Breast epithelium (tissue), 4 donors: ENCODE data around the gene OR4F15. TPM values are rescaled to one million over a fixed set of nuclear protein-coding genes. Genes with fewer than 3 reads are reported as not detected.

Experiments
- DNase-seq, 2 donors: peaks; one replicate each; pipeline ENCODE4 v3.0.0-alpha.2; 2019; ENCODE audit warnings: low spot score in 2 of 2
- H3K27ac ChIP-seq, 2 donors: fragments of 200-600 bp; sonication (generic) in 1 of 2; one replicate each; pipeline ENCODE4 v1.5.1; 2016 to 2019; ENCODE audit warnings: mild to moderate bottlenecking in 1 of 2
- H3K27me3 ChIP-seq, 2 donors: fragments of 200-600 bp; sonication (generic) in 1 of 2; one replicate each; pipeline versions ENCODE4 v1.5.1 to v1.6.0; 2017 to 2019; ENCODE audit warnings: control low read depth in 1 of 2, mild to moderate bottlenecking in 1 of 2
- H3K36me3 ChIP-seq: fragments of 200-600 bp; one replicate; pipeline ENCODE4 v1.5.1; 2019
- H3K4me1 ChIP-seq, 2 donors: fragments of 200-600 bp; sonication (generic); one replicate each; pipeline ENCODE4 v1.5.1; 2016 to 2019; ENCODE audit warnings: control low read depth in 1 of 2
- H3K4me3 ChIP-seq, 3 donors: fragments of 200-600 bp; sonication (generic); 1 replicate in 2 of 3; 2 replicates in 1 of 3; pipeline ENCODE4 v1.5.1; 2016 to 2019; ENCODE audit warnings: mild to moderate bottlenecking in 3 of 3, moderate library complexity in 2 of 3
- H3K9me3 ChIP-seq, 2 donors: fragments of 200-600 bp; sonication (generic) in 1 of 2; one replicate each; pipeline ENCODE4 v1.5.1; 2016 to 2019; ENCODE audit warnings: control low read depth in 1 of 2
- CTCF ChIP-seq, 3 donors: fragments of 450-650 bp; IDR thresholded peaks; one replicate each; pipeline ENCODE4 v1.5.1; 2016 to 2017; ENCODE audit warnings: antibody characterized with exemption in 3 of 3, mild to moderate bottlenecking in 3 of 3, moderate library complexity in 3 of 3
- POLR2A ChIP-seq: fragments of 450-650 bp; IDR thresholded peaks from one replicate; pipeline ENCODE4 v1.6.1; 2016; ENCODE audit warnings: antibody characterized with exemption, mild to moderate bottlenecking, moderate library complexity
- POLR2AphosphoS5 ChIP-seq, 3 donors: sonication (generic); formaldehyde crosslinking; IDR thresholded peaks; one replicate each; pipeline ENCODE4 v1.6.1; 2017; ENCODE audit warnings: antibody characterized with exemption in 3 of 3
- intact Hi-C: fragments of 100-400 bp; cut with DNase I; formaldehyde crosslinking; loops from one replicate; pipeline ENCODE4 v1.15.1; 2023; ENCODE audit warnings: low total_unique reads
- total RNA-seq, 3 donors: library from RNA; depleted of rRNA; stranded (reverse); fragments of >200 nt; gene quantifications; one replicate each; pipeline ENCODE4 v1.1.0, GENCODE V29; 2016

OR4F15 gene
- total RNA-seq, 3 donors from 2014 or later: not detected

- intact Hi-C loops: no loop called here
- no peaks in the 10 kb centered on the region for H3K4me1 ChIP-seq
- no peak for DNase-seq
- TF ChIP-seq POLR2A (no peak), CTCF (IDR thresholded peaks at IDR 0.05) (no peak), POLR2AphosphoS5 (IDR thresholded peaks at IDR 0.05) (no peak)
- no peaks in the 10 kb centered on the region for H3K36me3 ChIP-seq
- no peaks in the 10 kb centered on the region for H3K27me3 ChIP-seq
- no peak overlapping the region for H3K27ac ChIP-seq
- no peaks in the 10 kb centered on the region for H3K9me3 ChIP-seq
- H3K4me3 ChIP-seq: no peak overlapping the region
Observed at GRCh38 chr15:101795455-101795854, 16.5 kb upstream of the OR4F15 start.

GRCh38 chr15:101799665-101800064 is 12.3 kb upstream of the OR4F15 start:
- H3K4me3 ChIP-seq: no peak overlapping the region
- TF ChIP-seq CTCF (IDR thresholded peaks at IDR 0.05) (no peak), POLR2AphosphoS5 (IDR thresholded peaks at IDR 0.05) (no peak), POLR2A (no peak)
- intact Hi-C loops: no loop called here
- no peaks in the 10 kb centered on the region for H3K27me3 ChIP-seq
- H3K9me3 ChIP-seq: peaks cover 0 to 6% of the 10 kb centered on the region in 2 donors
- no peaks in the 10 kb centered on the region for H3K4me1 ChIP-seq
- DNase-seq: no peak
- no peaks in the 10 kb centered on the region for H3K36me3 ChIP-seq
- no peak overlapping the region for H3K27ac ChIP-seq

GRCh38 chr15:101801048-101801447 is 11.0 kb upstream of the OR4F15 start:
- no peak for TF ChIP-seq CTCF (IDR thresholded peaks at IDR 0.05)
- TF ChIP-seq POLR2AphosphoS5 (IDR thresholded peaks at IDR 0.05): no peak
- TF ChIP-seq POLR2A: no peak
- Histone ChIP-seq H3K27ac (no peak overlapping the region), H3K9me3 (peaks cover 0 to 6% of the 10 kb centered on the region in 2 donors), H3K4me1 (no peaks in the 10 kb centered on the region), H3K36me3 (no peaks in the 10 kb centered on the region), H3K27me3 (no peaks in the 10 kb centered on the region), H3K4me3 (no peak overlapping the region)
- no peak for DNase-seq
- intact Hi-C loops: no loop called here

- H3K27me3 ChIP-seq: no peaks in the 10 kb centered on the region
- H3K36me3 ChIP-seq: no peaks in the 10 kb centered on the region
- no peaks in the 10 kb centered on the region for H3K4me1 ChIP-seq
- no peak for TF ChIP-seq POLR2AphosphoS5 (IDR thresholded peaks at IDR 0.05)
- TF ChIP-seq CTCF (IDR thresholded peaks at IDR 0.05): no peak
- TF ChIP-seq POLR2A: no peak
- peaks cover 0 to 6% of the 10 kb centered on the region in 2 donors for H3K9me3 ChIP-seq
- no peak within 1 kb of the TSS for H3K27ac ChIP-seq
- no peak for DNase-seq
- intact Hi-C loops: no loop called here
- H3K4me3 ChIP-seq: no peak within 1 kb of the TSS
Observed at GRCh38 chr15:101803209-101803608, 8.8 kb upstream of the OR4F15 start, which contains the start of gene OR4F6. Gene OR4F6 (plus strand): TSS chr15:101803509. CDS start chr15:101805720, 2,211 bp downstream.

- intact Hi-C loops: no loop called here
Observed at GRCh38 chr15:101803676-101804075, 8.3 kb upstream of the OR4F15 start.

More at GRCh38 chr15:101803676-101804075, 8.3 kb upstream of the OR4F15 start:
- Histone ChIP-seq H3K36me3 (no peaks in the 10 kb centered on the region), H3K4me3 (no peak overlapping the region), H3K4me1 (no peaks in the 10 kb centered on the region), H3K27ac (no peak overlapping the region), H3K27me3 (no peaks in the 10 kb centered on the region), H3K9me3 (peaks cover 0 to 6% of the 10 kb centered on the region in 2 donors)
- TF ChIP-seq POLR2A (no peak), CTCF (IDR thresholded peaks at IDR 0.05) (no peak), POLR2AphosphoS5 (IDR thresholded peaks at IDR 0.05) (no peak)
- no peak for DNase-seq
